PFSK-1 (cell line): Measurements from ENCODE around the gene UGT1A6.

Experiments used
- POLR2AphosphoS5 ChIP-seq: IDR thresholded peaks from 2 replicates; pipeline ENCODE4 v1.6.1; 2012; ENCODE audit warnings: low read depth, mild to moderate bottlenecking, control low read depth, low read length, moderate library complexity
- REST ChIP-seq, 2 experiments: IDR thresholded peaks; 2 replicates each; pipeline versions ENCODE4 v1.6.1 to v1.8.0; 2011 to 2012; ENCODE audit warnings: low read depth in 2 of 2, low read length in 2 of 2, control low read depth in 1 of 2, inconsistent platforms in 1 of 2, mild to moderate bottlenecking in 1 of 2, moderate library complexity in 1 of 2; ENCODE audit not compliant: insufficient read depth in 1 of 2

GRCh38 chr2:233655043-233655442 is 37.6 kb upstream of the UGT1A6 start:
- TF ChIP-seq REST (IDR thresholded peaks at IDR 0.05; ENCODE audit: insufficient read depth in 1 of 2, low read depth in 2 of 2, low read length in 2 of 2) = no peak
- no peak for TF ChIP-seq POLR2AphosphoS5
